ENCODE data around the gene MCM5.
A peak's percentile ranks its signal among the peaks of the same experiment; 100 is the strongest.

The MCM5 gene

GRCh38 chr22:35424081-35424480 is 24.1 kb downstream of the MCM5 start:
- Histone ChIP-seq H3K9ac (ENCODE audit: low read length) (no peak overlapping the region), H3K9me3 (ENCODE audit: control insufficient read depth, low read length) (no peaks in the 10 kb centered on the region), H3K27me3 (replicated peaks; ENCODE audit: control insufficient read depth, insufficient read depth, low read length) (no peaks in the 10 kb centered on the region), H3K4me3 (ENCODE audit: low read length) (no peak overlapping the region), H3K4me1 (ENCODE audit: control insufficient read depth, insufficient read depth, low read length) (no peaks in the 10 kb centered on the region), H3K36me3 (ENCODE audit: control insufficient read depth, insufficient read depth, low read length, severe bottlenecking) (no peaks in the 10 kb centered on the region)
- no peak for DNase-seq (ENCODE audit: low read depth)

GRCh38 chr22:35424761-35425160 is 24.8 kb downstream of the MCM5 start:
- H3K9me3 ChIP-seq (ENCODE audit: control insufficient read depth, low read length), result no peaks in the 10 kb centered on the region
- no peaks in the 10 kb centered on the region for H3K27me3 ChIP-seq (replicated peaks; ENCODE audit: control insufficient read depth, insufficient read depth, low read length)
- no peak for DNase-seq (ENCODE audit: low read depth)
- no peak overlapping the region for H3K4me3 ChIP-seq (ENCODE audit: low read length)
- H3K36me3 ChIP-seq (ENCODE audit: control insufficient read depth, insufficient read depth, low read length, severe bottlenecking), result no peaks in the 10 kb centered on the region
- no peaks in the 10 kb centered on the region for H3K4me1 ChIP-seq (ENCODE audit: control insufficient read depth, insufficient read depth, low read length)
- H3K9ac ChIP-seq (ENCODE audit: low read length), result no peak overlapping the region

- no peak for DNase-seq (ENCODE audit: low read depth)
- no peaks in the 10 kb centered on the region for H3K27me3 ChIP-seq (replicated peaks; ENCODE audit: control insufficient read depth, insufficient read depth, low read length)
- H3K9ac ChIP-seq (ENCODE audit: low read length), result no peak overlapping the region
- no peaks in the 10 kb centered on the region for H3K4me1 ChIP-seq (ENCODE audit: control insufficient read depth, insufficient read depth, low read length)
- H3K36me3 ChIP-seq (ENCODE audit: control insufficient read depth, insufficient read depth, low read length, severe bottlenecking), result no peaks in the 10 kb centered on the region
- no peaks in the 10 kb centered on the region for H3K9me3 ChIP-seq (ENCODE audit: control insufficient read depth, low read length)
- no peak overlapping the region for H3K4me3 ChIP-seq (ENCODE audit: low read length)
Observed at GRCh38 chr22:35425546-35425945, 25.6 kb downstream of the MCM5 start.

GRCh38 chr22:35425971-35426800 is 26.2 kb downstream of the MCM5 start:
- no peaks in the 10 kb centered on the region for H3K36me3 ChIP-seq (ENCODE audit: control insufficient read depth, insufficient read depth, low read length, severe bottlenecking)
- peak; percentile 52 for DNase-seq (ENCODE audit: low read depth)

GRCh38 chr22:35426801-35427140 is 26.8 kb downstream of the MCM5 start:
- DNase-seq (ENCODE audit: low read depth), result no peak
- Histone ChIP-seq H3K4me3 (ENCODE audit: low read length) (no peak overlapping the region), H3K36me3 (ENCODE audit: control insufficient read depth, insufficient read depth, low read length, severe bottlenecking) (no peaks in the 10 kb centered on the region), H3K9ac (ENCODE audit: low read length) (no peak overlapping the region), H3K9me3 (ENCODE audit: control insufficient read depth, low read length) (no peaks in the 10 kb centered on the region), H3K27me3 (replicated peaks; ENCODE audit: control insufficient read depth, insufficient read depth, low read length) (no peaks in the 10 kb centered on the region), H3K4me1 (ENCODE audit: control insufficient read depth, insufficient read depth, low read length) (peaks cover 8% of the 10 kb centered on the region)

More at GRCh38 chr22:35425971-35426800, 26.2 kb downstream of the MCM5 start:
- H3K9me3 ChIP-seq (ENCODE audit: control insufficient read depth, low read length), result no peaks in the 10 kb centered on the region
- H3K4me1 ChIP-seq (ENCODE audit: control insufficient read depth, insufficient read depth, low read length), result peaks cover 3% of the 10 kb centered on the region
- H3K27me3 ChIP-seq (replicated peaks; ENCODE audit: control insufficient read depth, insufficient read depth, low read length), result no peaks in the 10 kb centered on the region
- no peak overlapping the region for H3K9ac ChIP-seq (ENCODE audit: low read length)
- H3K4me3 ChIP-seq (ENCODE audit: low read length), result no peak overlapping the region

- no peak overlapping the region for H3K4me3 ChIP-seq (ENCODE audit: low read length)
Observed at GRCh38 chr22:35430897-35431322, 31.0 kb downstream of the MCM5 start.

GRCh38 chr22:35431483-35432227 is 31.7 kb downstream of the MCM5 start:
- H3K36me3 ChIP-seq (ENCODE audit: control insufficient read depth, insufficient read depth, low read length, severe bottlenecking), result no peaks in the 10 kb centered on the region

More at GRCh38 chr22:35430897-35431322, 31.0 kb downstream of the MCM5 start:
- no peaks in the 10 kb centered on the region for H3K36me3 ChIP-seq (ENCODE audit: control insufficient read depth, insufficient read depth, low read length, severe bottlenecking)
- no peaks in the 10 kb centered on the region for H3K27me3 ChIP-seq (replicated peaks; ENCODE audit: control insufficient read depth, insufficient read depth, low read length)
- H3K4me1 ChIP-seq (ENCODE audit: control insufficient read depth, insufficient read depth, low read length), result peaks cover 8% of the 10 kb centered on the region
- H3K9me3 ChIP-seq (ENCODE audit: control insufficient read depth, low read length), result peaks cover 14% of the 10 kb centered on the region
- peak; percentile 95 for DNase-seq (ENCODE audit: low read depth)
- peak overlapping the region; percentile 6 for H3K9ac ChIP-seq (ENCODE audit: low read length)

DNA sequence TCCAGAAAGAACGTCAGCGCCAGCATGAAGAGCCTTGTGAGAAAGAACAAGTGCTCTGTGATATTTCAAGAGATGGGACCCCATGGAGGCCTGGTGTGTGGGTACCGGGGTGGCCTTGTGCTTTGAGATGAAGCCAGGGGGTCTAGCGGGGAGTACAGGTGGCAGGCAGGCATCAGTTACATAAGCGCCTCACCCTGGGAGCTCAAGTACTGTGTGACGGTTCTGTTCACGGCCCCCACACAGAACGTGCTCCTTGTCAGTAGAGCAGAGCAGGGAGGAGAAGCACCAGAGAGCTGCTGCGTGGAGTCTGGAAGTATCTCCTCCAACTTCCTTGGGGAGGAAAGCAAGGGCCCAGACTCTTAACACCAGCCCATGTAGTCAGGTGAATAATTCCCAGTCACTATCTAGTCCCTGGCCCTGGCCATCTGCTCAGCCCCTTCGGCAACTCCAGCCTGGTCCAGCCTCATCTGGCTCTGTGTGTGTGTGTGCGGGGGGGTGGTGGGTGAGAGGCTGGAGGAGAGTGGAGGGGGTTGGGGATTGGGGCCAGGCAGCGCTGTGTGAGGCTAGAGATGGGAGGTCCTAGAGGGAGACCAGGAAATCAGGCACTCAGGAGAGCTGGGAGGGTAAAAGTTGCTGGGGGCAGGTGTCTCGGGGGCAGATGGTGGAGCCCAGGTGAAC is 32.4 kb downstream of the MCM5 start:
- Histone ChIP-seq H3K9ac (ENCODE audit: low read length) (no peak overlapping the region), H3K9me3 (ENCODE audit: control insufficient read depth, low read length) (peaks cover 14% of the 10 kb centered on the region), H3K36me3 (ENCODE audit: control insufficient read depth, insufficient read depth, low read length, severe bottlenecking) (no peaks in the 10 kb centered on the region), H3K4me3 (ENCODE audit: low read length) (no peak overlapping the region), H3K27me3 (replicated peaks; ENCODE audit: control insufficient read depth, insufficient read depth, low read length) (no peaks in the 10 kb centered on the region), H3K4me1 (ENCODE audit: control insufficient read depth, insufficient read depth, low read length) (peaks cover 8% of the 10 kb centered on the region)
- DNase-seq (ENCODE audit: low read depth), result no peak

More at GRCh38 chr22:35431483-35432227, 31.7 kb downstream of the MCM5 start:
- peak overlapping the region; percentile 6 for H3K9ac ChIP-seq (ENCODE audit: low read length)
- no peak overlapping the region for H3K4me3 ChIP-seq (ENCODE audit: low read length)
- peaks cover 8% of the 10 kb centered on the region for H3K4me1 ChIP-seq (ENCODE audit: control insufficient read depth, insufficient read depth, low read length)
- H3K9me3 ChIP-seq (ENCODE audit: control insufficient read depth, low read length), result peaks cover 14% of the 10 kb centered on the region
- no peak for DNase-seq (ENCODE audit: low read depth)
- no peaks in the 10 kb centered on the region for H3K27me3 ChIP-seq (replicated peaks; ENCODE audit: control insufficient read depth, insufficient read depth, low read length)

GRCh38 chr22:35434061-35434710 is 34.2 kb downstream of the MCM5 start:
- DNase-seq (ENCODE audit: low read depth), result no peak
- H3K36me3 ChIP-seq (ENCODE audit: control insufficient read depth, insufficient read depth, low read length, severe bottlenecking), result no peaks in the 10 kb centered on the region
- H3K9ac ChIP-seq (ENCODE audit: low read length), result no peak overlapping the region
- no peaks in the 10 kb centered on the region for H3K27me3 ChIP-seq (replicated peaks; ENCODE audit: control insufficient read depth, insufficient read depth, low read length)
- no peak overlapping the region for H3K4me3 ChIP-seq (ENCODE audit: low read length)
- peaks cover 8% of the 10 kb centered on the region for H3K4me1 ChIP-seq (ENCODE audit: control insufficient read depth, insufficient read depth, low read length)
- H3K9me3 ChIP-seq (ENCODE audit: control insufficient read depth, low read length), result peaks cover 14% of the 10 kb centered on the region

GRCh38 chr22:35435201-35435740 is 35.3 kb downstream of the MCM5 start:
- DNase-seq (ENCODE audit: low read depth), result no peak
- Histone ChIP-seq H3K9me3 (ENCODE audit: control insufficient read depth, low read length) (peaks cover 14% of the 10 kb centered on the region), H3K27me3 (replicated peaks; ENCODE audit: control insufficient read depth, insufficient read depth, low read length) (no peaks in the 10 kb centered on the region), H3K36me3 (ENCODE audit: control insufficient read depth, insufficient read depth, low read length, severe bottlenecking) (no peaks in the 10 kb centered on the region), H3K4me1 (ENCODE audit: control insufficient read depth, insufficient read depth, low read length) (peaks cover 8% of the 10 kb centered on the region), H3K9ac (ENCODE audit: low read length) (no peak overlapping the region), H3K4me3 (ENCODE audit: low read length) (no peak overlapping the region)

All from adipocyte (in vitro differentiated cells).